Adrenal gland (tissue), 12 donors: ENCODE results near the gene LRRC1. TPM values are rescaled to one million over a fixed set of nuclear protein-coding genes. Genes with fewer than 3 reads are reported as not detected.

Experiments used
- DNase-seq, 7 donors: peaks; one replicate each; pipeline ENCODE4 v3.0.0-alpha.2; 2019 to 2020
- H3K27ac ChIP-seq, 5 donors: fragments of 200-600 bp; sonication (generic) in 4 of 5; 1 replicate in 3 of 5; 2 replicates in 2 of 5; pipeline versions ENCODE4 v1.5.1 to v1.8.0; 2016 to 2020; ENCODE audit warnings: mild to moderate bottlenecking in 1 of 5
- H3K27me3 ChIP-seq: fragments of 200-600 bp; 2 replicates; pipeline ENCODE4 v1.8.0; 2021
- H3K36me3 ChIP-seq, 2 donors: fragments of 200-600 bp; replicated peaks in 1 of 2; 1 replicate in 1 of 2; 2 replicates in 1 of 2; pipeline versions ENCODE4 v1.5.1 to v1.8.0; 2018 to 2022
- H3K4me1 ChIP-seq, 2 donors: fragments of 200-600 bp; replicated peaks in 1 of 2; 1 replicate in 1 of 2; 2 replicates in 1 of 2; pipeline versions ENCODE4 v1.5.1 to v1.8.0; 2018 to 2021
- H3K4me3 ChIP-seq, 4 donors: fragments of 200-600 bp; sonication (generic) in 3 of 4; one replicate each; pipeline ENCODE4 v1.5.1; 2016 to 2018
- H3K9me3 ChIP-seq, 3 donors: fragments of 200-600 bp; sonication (generic) in 1 of 3; replicated peaks in 1 of 3; 1 replicate in 2 of 3; 2 replicates in 1 of 3; pipeline versions ENCODE4 v1.5.1 to v1.8.0; 2016 to 2021
- CTCF ChIP-seq, 6 experiments: fragments of 450-650 bp in 4 of 6; fragments of 200-600 bp in 2 of 6; sonication (generic) in 1 of 6; IDR thresholded peaks; 1 replicate in 5 of 6; 2 replicates in 1 of 6; pipeline versions ENCODE4 v1.5.1 to v1.8.0; 2016 to 2021; ENCODE audit warnings: antibody characterized with exemption in 6 of 6, mild to moderate bottlenecking in 2 of 6, moderate library complexity in 1 of 6
- POLR2A ChIP-seq, 2 donors: fragments of 450-650 bp; IDR thresholded peaks; one replicate each; pipeline ENCODE4 v1.6.1; 2017; ENCODE audit warnings: antibody characterized with exemption in 2 of 2, mild to moderate bottlenecking in 2 of 2, moderate library complexity in 1 of 2
- WGBS, 4 donors: extraction: QIAGEN DNeasy Blood & Tissue Kit in 2 of 4; methylation state at CpG; one replicate each; pipeline versions ENCODE4 v1.1.5 to v1.1.7; 2013 to 2017; 5-methylcytosine and 5-hydroxymethylcytosine counted together
- intact Hi-C, 2 donors: fragments of 100-400 bp; cut with DNase I; formaldehyde crosslinking; loops; one replicate each; pipeline versions ENCODE4 v1.14.1 to v1.15.0; 2022 to 2023
- polyA plus RNA-seq, 3 donors: library from polyadenylated mRNA; stranded (reverse); fragments of 200-250 nt in 2 of 3; fragments of 350-450 nt in 1 of 3; fragmentation: Illumina TruSeq in 1 of 3; extraction: RNeasy Lipid Tissue Mini Kit (QIAGEN cat#74804) in 1 of 3; gene quantifications; one replicate each; pipeline ENCODE4 v1.2.3, GENCODE V29; 2013 to 2014
- total RNA-seq, 9 donors: library from RNA; depleted of rRNA in 4 of 9; stranded (reverse); fragments of >200 nt in 4 of 9; fragments of 120-200 nt in 1 of 9; fragmentation: NEBNext Ultra II Directional in 1 of 9; extraction: Animal tissue kit (Norgen Biotek cat#: 25700) in 1 of 9; gene quantifications; one replicate each; pipeline versions ENCODE4 v1.1.0 to v1.2.4, GENCODE V29; 2013 to 2023
- donor health status: healthy with polysubstance abuse.
- donor health status: Bipolar disorder and iron deficiency.
- donor health status: DM: yes; HTN: yes; CAD: no.
- donor health status: DM: no; HTN: no; CAD: no.
- donor health status: DM: no; HTN: no; CAD: no.
- donor health status: DM: yes; HTN: yes; CAD: no.

LRRC1 gene
- total and polyA plus RNA-seq, 12 donors: 2.1 to 7.8 (median 4.5) TPM

- 66 to 90% (median 66%) methylated on average over 2 of the region's 2 CpGs for WGBS, 4 donors
- Histone ChIP-seq H3K27ac (no peak overlapping the region), H3K4me1 (peaks cover 10 to 16% of the 10 kb centered on the region in 2 donors), H3K4me3 (no peak overlapping the region), H3K36me3 (no peaks in the 10 kb centered on the region), H3K27me3 (no peaks in the 10 kb centered on the region), H3K9me3 (peaks cover 0 to 5% (median 0%) of the 10 kb centered on the region in 3 donors)
- intact Hi-C loops: loop anchor here (10.0 kb wide), 1 partner anchor 164 kb away; no protein-coding TSS in a partner anchor
- no peak for TF ChIP-seq CTCF (IDR thresholded peaks at IDR 0.05)
- DNase-seq: no peak
Measured at GRCh38 chr6:53790886-53791285, 3.9 kb upstream of the LRRC1 start.

GRCh38 chr6:53792016-53792415 lies 2.8 kb upstream of the LRRC1 start:
- DNase-seq: no peak
- Histone ChIP-seq H3K9me3 (peaks cover 0 to 5% (median 0%) of the 10 kb centered on the region in 3 donors), H3K36me3 (no peaks in the 10 kb centered on the region), H3K27ac (no peak overlapping the region), H3K4me1 (peaks cover 10 to 23% of the 10 kb centered on the region in 2 donors), H3K4me3 (no peak overlapping the region), H3K27me3 (no peaks in the 10 kb centered on the region)
- TF ChIP-seq POLR2A (IDR thresholded peaks at IDR 0.05) (no peak), CTCF (IDR thresholded peaks at IDR 0.05) (no peak)
- intact Hi-C loops: loop anchor here (10.0 kb wide), 1 partner anchor 163 kb away; no protein-coding TSS in a partner anchor
- 78 to 93% (median 82%) methylated on average over 1 to 2 of the region's 2 CpGs for WGBS, 4 donors

GRCh38 chr6:53792973-53793317 lies 1.9 kb upstream of the LRRC1 start:
- 47 to 61% (median 48%) methylated on average over 3 of the region's 3 CpGs for WGBS, 4 donors
- intact Hi-C loops: loop anchor here (10.0 kb wide), 1 partner anchor 162 kb away; no protein-coding TSS in a partner anchor
- peak overlapping the region in 1 of 4 donors; percentile 93 for H3K4me3 ChIP-seq
- no peaks in the 10 kb centered on the region for H3K36me3 ChIP-seq
- H3K4me1 ChIP-seq: peaks cover 10 to 23% of the 10 kb centered on the region in 2 donors
- H3K9me3 ChIP-seq: peaks cover 0 to 5% (median 0%) of the 10 kb centered on the region in 3 donors
- no peaks in the 10 kb centered on the region for H3K27me3 ChIP-seq
- H3K27ac ChIP-seq: no peak overlapping the region
- TF ChIP-seq POLR2A (IDR thresholded peaks at IDR 0.05) (no peak), CTCF (IDR thresholded peaks at IDR 0.05) (no peak)
- no peak for DNase-seq

GRCh38 chr6:53793318-53794136 lies 1.3 kb upstream of the LRRC1 start:
- H3K27ac ChIP-seq: peak overlapping the region in 3 of 5 donors; percentile 52 to 81 (median 57)
- 1 to 2% (median 1%) methylated on average over 24 to 25 of the region's 25 CpGs for WGBS, 4 donors

More at GRCh38 chr6:53793318-53794136, 1.3 kb upstream of the LRRC1 start:
- Histone ChIP-seq H3K36me3 (no peaks in the 10 kb centered on the region), H3K27me3 (no peaks in the 10 kb centered on the region), H3K9me3 (peaks cover 0 to 5% (median 0%) of the 10 kb centered on the region in 3 donors), H3K4me1 (peaks cover 10 to 23% of the 10 kb centered on the region in 2 donors), H3K4me3 (peak overlapping the region in 3 of 4 donors; percentile 82 to 94 (median 93))
- peak; percentile 39 to 73 (median 53) for DNase-seq
- TF ChIP-seq POLR2A (IDR thresholded peaks at IDR 0.05) (no peak), CTCF (IDR thresholded peaks at IDR 0.05) (no peak)
- intact Hi-C loops: loop anchor here (10.0 kb wide), 1 partner anchor 161 kb away; no protein-coding TSS in a partner anchor
